GM21526 (cell line): ENCODE results near the gene SAMD4A.

Source experiments
- ATAC-seq: cut with Tn5 transposase; IDR thresholded peaks from one replicate; pipeline ENCODE4 v1.9.1; 2021; ENCODE audit warnings: moderate library complexity; ENCODE audit not compliant: unreplicated experiment, low FRiP score

The SAMD4A gene

DNA sequence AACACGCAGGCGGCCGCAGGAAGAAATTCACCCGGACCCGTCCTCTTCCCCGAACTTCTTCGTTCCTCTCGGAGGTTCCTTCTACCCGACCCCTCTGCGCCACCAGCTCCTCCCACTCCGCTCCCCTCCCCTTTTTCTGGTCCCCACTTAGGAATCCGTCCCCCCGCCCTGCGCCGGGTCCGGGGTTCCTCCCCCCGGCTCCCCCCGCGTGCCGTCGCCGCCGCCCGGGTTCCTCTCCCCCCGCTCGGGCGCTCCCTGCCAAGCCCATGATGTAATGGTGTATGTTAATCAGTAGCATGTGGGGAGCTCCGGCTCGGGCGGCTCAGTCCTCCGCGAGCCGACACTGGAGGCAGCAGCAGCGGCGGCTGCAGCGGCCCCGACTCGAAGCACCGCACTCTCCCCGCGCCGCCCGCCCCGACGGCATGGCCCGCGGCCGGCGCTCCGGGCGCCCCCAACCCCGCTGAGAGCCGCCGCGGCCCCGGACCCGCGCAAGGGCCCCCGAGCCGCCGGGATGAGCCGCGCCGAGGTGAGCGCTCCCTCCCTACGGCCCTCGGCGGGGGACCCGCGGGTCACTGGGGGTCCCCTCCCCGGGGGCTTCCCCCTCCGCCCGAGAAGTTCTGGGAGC is 1.0 kb upstream of the SAMD4A start:
- peak; percentile 50 for ATAC-seq

DNA sequence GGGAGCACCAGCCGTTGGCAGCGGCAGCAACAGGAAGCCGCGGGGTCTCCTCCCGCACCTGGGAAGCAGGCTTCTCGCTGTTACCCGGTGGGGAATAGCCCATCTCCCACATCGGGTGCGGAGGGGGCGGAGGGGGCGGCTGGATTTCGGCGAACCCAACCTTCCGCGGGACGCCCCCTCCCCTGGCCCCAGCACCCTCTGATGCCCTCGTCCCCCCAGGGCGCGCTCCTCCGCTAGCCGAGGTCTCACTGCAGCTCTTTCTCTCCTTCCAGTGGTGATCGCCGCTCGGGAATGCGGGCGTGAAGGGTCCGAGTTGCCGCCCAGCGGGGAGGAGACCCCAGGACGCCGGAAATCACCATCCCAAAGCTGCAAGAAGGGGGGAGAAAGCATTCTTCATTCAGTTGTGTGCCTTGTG is 303 bp downstream of the SAMD4A start:
- ATAC-seq = no peak

DNA sequence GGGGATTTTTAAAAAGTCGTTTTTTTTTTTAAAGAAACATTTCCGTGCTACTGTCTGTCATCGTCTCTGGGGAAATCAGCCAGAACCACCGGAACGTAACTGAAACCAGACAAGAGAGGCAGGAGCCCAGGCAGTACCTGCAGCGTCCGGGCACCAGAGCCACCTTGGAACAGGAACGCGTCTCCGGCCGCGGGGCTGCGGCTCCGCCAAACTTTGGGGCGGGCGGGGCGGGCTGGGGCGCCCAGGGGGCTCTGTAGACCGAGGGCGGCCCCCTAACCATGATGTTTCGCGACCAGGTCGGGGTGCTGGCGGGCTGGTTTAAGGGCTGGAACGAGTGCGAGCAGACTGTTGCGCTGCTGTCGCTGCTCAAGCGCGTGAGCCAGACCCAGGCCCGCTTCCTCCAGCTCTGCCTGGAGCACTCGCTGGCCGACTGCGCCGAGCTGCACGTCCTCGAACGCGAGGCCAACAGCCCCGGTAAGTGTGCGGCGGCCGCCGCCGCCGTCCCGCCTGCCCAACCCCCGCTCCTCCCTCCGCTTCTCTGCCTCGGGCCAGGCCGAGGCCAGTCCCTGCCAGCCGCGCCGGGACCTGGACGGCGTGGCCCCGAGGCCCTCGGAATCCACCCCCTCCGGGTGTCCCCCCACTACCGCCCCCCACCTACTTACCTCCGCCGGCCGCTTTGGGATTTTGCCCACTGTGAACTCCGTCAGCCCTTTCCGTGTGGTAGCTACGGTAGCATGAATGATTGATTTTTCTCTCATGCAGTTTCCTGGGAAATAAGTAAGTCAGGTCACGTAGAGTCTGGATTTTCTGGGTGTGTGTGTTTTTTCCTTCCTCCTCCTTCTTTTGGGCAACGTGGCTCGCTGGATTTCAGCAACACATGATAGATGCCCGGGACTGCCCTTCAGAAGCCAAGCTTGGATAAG is 972 bp downstream of the SAMD4A start:
- no peak for ATAC-seq

DNA sequence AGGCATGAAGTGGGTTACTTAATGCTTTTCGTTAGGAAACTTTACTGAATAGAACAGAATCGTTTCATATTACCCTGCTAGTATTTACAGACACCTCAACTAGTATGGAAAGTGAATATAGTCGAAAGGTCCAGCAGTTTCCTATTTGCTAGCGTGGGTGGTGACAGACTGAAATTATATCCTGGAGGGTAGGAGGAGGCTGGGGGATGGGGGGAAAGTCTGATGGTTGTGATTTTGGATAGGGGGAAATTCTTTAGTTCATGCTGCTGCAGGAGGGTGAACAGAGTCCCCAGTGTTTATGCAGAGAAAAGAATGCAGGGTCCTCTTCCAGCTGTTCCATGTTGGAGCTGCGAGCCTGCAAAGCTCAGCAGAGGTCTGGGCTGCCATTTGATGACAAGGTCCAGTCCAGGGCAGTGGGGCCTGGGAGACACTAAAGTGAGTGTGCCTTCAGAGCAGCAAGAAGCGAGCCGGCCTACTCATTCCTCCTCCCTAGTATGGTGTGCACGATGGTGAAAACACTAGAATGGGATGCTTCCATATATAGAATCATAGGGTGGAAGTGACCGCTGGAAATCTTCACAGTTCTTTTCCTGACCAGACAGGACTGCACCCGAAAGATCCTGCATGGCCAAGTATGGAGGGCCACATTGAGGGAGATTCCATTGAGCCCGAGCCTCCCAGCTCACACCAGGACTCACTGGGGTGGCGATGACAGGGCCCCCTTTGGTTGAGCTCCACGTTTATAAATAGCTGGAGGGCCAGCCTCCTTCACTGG is 2.1 kb downstream of the SAMD4A start:
- ATAC-seq = no peak

DNA sequence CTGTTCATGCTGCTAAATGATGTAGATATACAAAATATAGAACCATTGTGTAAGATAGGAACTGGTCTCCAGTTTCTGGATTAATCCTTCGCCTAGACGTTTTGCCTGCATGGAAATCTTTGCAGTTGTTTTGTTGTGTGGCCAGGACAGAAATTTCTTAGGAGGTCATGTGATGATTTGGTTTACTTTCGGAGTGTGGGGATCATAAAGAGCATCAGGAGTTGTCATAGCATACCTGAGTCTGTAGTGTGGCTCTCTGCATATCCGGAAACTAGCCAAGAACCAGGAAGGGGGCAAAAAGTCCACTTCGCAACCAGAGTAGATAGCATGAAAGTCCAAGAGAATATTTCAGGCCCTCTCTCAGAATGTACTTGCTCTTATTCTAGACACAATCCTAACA is 3.1 kb downstream of the SAMD4A start:
- ATAC-seq = no peak

DNA sequence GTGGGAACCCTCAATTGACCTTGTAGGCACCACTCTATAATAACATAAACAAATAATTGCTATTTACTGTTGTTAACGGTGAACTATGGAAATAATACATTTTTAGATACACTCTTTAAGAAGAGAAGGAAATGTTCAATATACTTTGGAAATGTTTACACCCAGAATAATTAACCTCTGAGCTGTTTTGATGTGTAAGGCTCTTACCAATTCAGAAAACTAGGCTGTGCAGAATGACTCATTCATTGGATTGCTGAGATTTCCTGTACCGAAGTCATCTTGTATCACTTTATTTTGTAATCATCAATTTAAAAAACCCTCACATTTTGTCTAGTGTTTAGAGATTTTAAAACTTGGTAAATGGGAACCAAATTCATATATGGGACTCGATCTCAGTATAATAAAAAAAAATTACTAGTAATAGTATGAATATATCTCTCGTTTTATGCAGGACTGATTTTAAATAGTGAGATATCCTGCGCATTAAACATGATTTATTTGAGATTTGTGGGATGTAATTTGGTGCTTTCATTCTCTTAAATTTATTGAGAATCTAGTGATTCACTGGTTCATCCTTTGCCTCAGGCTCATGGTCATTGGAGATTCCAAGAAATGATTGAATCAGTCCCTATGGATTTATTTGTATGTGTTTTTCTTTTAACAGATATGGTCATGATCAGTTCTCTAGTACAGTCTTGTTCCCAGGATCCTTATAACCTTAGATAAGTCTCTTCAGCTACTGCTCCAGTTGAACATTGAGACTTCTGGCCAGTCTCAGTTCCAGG is 3.9 kb downstream of the SAMD4A start:
- ATAC-seq = no peak

DNA sequence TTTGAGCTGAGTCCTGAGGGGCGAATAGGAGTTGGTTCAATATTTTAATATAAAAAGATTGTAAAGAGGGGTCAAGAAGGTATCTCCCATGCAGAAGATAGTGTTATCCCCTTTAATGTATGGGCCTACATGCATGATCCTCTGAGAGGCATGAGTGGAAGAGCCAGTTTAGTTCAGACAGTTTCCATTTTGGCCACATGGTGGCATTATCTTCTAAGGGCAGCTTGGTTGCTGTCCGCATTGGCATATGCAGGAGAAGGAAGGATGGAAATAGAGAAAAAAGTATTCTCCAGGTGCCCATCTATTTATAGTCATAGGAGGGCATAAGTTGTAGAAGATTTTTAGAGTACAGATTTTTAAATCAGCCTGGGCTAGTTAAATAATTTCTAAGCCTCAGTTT is 5.4 kb downstream of the SAMD4A start:
- ATAC-seq = no peak

DNA sequence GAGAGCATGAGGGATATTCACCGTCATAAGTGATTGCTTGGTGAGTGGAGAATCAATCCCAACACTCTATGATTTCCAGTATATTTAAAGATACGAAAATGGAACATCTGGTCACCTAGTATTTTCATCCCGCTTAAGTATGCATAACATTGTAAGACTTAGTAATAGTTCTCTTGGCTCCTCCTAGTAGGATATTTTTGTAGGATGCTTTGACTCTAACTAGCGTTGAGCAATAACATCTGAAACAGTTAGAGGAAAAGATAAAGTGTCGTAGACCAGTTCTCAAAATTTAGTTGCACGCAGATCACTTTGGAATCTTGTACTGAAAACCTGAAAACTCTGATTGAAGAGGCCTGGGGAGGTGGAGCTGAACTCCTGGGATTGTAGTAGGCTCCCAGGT is 7.6 kb downstream of the SAMD4A start:
- ATAC-seq = no peak

DNA sequence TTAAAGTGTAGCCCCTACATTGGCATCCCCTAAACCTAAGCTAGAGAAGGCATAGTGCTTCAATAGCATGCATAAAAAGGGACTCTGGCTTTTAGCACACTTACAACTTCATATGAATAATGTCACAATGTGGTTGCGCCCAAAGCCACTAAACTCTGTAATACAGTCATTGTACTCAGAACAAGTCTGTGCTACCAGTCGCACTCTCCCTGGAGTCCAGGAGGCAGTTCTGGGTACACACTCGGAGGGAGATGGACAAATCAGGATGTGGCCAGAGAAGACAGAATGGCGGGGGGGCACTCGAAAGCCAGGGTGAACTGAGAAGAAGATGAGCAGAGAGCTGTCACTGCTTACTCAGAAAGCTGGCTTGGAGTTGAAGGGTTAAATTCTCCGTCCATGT is 10.6 kb downstream of the SAMD4A start:
- ATAC-seq = no peak

DNA sequence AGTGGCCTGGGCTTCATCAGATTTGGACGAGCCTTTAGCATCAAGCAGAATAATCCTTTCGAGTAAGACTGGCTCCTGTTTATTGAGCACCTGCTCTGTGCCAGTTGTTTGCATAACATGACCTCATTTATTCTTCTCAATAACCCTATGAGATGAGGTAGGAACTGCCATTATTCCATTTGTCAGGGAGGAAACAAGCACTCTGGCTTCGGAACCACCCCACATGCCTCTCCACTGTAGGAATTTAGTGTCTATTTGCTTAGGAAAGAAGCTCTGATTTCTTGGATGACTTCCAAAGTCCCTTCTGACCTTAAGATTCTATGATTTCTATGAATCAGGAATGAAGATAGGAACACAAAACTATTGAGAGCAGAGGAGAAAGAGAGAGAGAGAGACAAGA is 11.0 kb downstream of the SAMD4A start:
- no peak for ATAC-seq

DNA sequence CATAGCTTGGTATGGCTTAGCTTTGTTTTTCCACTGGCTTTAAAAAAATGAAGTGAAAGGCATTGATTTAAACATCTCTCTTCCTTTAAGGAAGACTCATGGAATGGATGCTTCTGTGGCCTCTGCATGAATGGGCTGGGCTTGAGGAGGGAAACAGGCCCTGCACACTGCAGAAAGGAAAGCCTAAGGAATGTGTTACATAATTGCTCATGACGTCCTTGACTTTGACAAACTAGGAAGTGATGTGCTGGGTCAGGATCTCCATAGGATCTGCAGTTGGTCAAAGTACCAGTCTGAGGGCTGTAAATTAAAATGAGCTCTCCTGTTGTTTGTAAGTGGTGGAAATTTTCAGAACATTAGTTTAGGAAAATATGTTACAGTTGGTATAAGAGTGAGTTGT is 12.7 kb downstream of the SAMD4A start:
- no peak for ATAC-seq

DNA sequence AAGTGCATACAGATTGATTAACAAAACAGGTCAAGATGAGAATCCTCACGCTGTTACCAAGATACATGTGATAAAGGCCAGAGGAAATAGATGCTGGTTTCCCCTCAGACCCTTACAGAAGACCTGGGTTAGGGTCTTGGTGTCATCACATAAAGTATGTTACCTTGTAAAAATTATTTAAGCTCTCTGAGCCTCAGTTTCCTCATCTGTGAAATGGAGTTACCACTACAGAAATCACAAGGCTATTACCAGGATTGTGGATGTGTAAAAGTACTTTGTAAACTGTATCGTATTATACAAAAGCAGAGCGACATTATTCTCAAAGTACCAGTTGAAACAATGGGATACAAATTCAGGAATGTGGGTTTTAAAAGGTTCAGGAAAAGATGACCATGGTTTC is 14.0 kb downstream of the SAMD4A start:
- ATAC-seq = no peak

DNA sequence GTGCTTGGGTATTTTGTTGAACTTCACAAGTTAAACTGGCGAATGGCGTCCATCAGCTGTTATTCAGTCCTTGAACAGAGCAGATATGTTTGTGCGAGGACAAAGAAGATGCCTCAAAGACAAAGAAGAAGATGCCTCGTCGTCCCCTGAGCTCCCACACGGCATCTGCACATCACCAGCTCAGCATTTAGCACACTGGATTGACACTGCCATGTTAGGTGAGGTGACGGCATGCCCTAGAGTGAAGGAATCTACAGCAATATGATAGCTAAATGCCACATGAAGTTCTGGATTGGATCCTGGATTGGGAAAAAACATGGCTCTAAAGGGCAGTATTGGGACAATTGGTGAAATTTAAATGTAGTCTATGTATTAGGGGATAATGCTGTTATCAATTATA is 15.4 kb downstream of the SAMD4A start:
- ATAC-seq = no peak

DNA sequence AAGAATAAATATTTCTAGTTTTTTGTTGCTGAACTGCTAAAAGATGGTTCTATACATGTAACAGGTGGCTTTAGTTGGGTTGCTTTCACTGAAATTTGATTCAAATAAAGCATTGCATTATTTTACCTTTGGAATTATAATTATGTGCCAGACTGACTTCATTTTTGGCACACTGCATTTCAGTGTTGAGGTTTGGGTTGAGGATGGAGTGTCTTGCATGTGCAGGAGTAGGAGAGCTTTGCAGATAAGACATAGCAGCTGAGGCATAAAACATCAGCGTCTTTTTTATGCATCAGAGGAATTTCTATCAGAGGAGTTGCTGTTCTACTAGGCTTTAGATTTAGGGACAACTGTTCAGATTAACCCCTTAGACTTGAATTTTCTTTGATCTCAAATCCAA is 17.2 kb downstream of the SAMD4A start:
- ATAC-seq = no peak

DNA sequence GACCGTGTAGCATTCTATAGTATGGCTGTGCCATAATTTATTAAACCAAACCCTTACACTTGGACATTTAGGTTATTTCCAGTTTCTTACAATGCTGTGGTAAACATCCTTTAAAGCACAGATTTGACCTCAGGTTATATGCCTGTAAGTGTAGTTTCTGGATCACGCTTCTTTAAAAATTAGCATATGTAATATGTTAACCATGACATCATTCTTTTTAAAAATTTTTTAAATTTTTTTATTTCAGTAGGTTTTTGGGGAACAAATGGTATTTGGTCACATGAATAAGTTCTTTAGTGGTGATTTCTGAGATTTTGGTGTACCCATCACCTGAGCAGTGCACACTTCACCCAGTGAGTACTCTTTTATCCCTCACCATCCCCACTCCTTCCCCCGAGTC is 18.3 kb downstream of the SAMD4A start:
- no peak for ATAC-seq

DNA sequence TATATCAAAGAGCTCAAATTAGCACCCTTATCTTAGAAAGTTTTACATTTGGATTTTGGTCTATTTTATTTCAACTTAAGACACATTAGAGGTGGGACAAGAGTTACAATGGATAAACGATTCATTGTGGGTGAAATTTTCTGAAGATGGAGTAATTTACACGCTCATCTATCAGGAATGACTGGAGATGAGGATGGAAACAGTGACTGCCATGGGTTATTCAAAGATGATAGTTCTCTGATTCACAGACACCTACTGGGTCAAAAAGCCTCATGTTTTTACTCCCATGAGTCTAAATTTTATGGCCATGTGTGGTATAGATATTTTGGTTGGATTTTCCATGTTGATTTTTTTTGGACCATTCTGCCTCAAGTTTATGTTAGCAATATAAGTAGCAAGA is 22.1 kb downstream of the SAMD4A start:
- no peak for ATAC-seq

DNA sequence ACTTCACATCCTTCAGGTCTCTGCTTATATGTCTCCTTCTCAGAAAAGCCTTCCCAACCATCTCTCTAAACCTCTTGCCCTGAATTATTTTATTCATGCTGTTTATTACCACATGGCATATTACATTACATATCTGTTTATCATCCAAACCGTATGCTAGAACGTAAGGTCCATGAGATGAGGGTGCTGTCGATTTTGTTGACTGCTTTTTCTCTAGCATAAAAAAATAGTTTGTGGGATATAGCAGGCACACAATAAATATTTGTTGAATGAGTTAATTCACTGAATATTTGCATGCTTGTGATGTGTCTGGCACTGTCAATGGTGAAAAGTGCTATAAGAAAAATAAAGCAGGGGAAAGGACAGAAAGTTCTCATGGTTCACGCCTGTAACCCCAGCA is 22.9 kb downstream of the SAMD4A start:
- ATAC-seq = no peak

DNA sequence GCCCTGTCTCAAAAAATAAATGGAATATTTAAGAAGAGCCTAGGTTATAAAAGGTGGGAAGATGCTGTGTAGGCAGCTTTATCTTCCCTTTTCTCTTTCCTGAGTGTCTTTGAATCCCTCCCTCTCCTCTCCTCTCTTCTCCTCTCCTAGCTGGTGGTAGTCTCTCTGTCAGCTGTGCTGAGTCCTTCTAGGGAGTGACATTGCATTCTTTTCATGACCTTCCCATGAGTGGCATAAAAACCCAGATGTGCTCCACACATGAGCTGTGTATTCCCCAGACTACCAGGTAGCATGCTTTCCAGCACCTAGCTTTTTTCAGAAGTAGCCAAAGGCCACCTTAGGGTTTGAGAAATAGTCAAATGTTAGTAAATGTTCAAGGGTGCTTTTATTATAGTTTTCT is 23.6 kb downstream of the SAMD4A start:
- no peak for ATAC-seq

DNA sequence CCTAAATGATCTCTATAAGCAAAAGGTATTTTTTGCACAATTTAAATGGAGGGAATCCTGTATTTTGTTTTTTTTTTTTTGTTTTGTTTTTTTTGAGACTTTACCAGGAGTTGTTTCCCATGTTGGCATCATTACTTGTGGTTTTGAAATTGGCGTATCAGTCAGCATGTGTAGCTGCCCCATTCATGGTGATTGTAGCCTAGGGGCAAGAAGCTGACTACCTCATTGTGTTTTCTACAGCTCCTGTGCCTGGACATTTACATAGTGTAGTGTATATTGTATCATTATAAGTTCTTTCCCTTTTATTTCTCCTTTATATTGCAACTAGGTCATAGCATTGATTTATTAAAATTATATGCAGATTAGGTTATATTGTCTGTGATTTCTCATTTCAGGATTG is 24.5 kb downstream of the SAMD4A start:
- no peak for ATAC-seq

DNA sequence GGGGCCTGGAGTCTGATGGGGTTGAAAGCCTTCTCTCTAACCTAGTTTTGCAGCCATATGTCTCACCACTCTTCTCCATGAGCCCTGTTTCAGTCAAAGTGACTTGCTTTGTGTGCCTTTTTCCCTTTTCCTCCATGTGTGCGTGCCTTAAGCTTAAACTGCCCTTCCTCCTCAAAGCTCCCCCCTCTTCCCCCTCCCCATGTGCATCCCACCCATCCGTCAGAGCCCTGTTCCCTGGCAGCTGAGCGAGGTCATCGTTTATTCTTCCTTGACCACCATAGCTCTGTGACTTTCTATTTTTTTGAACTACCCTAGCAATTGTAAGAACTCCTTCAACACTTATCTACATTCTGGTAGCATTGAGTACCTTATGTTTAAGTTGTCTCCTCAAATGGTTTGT is 24.9 kb downstream of the SAMD4A start:
- no peak for ATAC-seq

DNA sequence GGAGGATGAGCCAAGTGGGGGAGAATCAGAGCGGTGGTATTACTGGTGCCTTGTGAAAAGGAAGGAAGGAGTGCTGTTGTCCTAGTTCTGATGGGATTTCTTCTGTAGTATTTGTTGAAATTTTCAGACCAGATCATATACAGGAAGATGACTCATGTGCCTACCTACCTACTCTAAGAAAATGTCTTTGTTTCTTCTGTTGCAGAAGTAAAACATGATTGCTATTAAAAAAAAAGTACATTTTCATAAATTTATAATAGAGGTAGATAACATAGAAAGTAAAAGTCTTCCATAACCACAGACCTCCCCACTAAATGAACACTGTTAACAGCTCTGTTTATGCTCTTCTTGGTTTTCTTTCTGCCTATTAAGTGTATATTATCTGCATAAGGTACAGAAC is 26.9 kb downstream of the SAMD4A start:
- no peak for ATAC-seq
